HG03280 (cell line): ENCODE results near the gene NTRK3.

Experiments
- ATAC-seq: cut with Tn5 transposase; IDR thresholded peaks from one replicate; pipeline ENCODE4 v1.9.1; 2021; ENCODE audit warnings: mild to moderate bottlenecking, moderate library complexity; ENCODE audit not compliant: unreplicated experiment

NTRK3 gene

DNA sequence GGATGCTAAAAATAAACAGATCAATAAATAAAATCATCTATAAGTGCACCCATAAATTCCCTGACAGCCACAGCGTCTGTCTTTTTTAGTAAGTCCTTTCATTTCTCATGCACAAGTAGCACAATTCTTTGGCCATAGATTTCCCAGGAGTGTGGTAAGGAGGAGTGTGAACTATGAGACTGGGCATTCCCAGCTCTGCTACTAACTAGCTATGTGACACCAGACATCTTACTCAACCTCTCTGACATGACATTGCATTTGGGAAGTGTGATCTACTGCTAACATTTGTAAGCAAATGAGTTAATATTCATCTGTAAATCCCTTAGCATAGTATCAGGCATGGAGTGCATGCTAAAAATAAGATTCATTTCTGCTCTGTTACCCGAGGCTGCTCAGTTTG lies 301.7 kb downstream of the NTRK3 start:
- no peak for ATAC-seq

DNA sequence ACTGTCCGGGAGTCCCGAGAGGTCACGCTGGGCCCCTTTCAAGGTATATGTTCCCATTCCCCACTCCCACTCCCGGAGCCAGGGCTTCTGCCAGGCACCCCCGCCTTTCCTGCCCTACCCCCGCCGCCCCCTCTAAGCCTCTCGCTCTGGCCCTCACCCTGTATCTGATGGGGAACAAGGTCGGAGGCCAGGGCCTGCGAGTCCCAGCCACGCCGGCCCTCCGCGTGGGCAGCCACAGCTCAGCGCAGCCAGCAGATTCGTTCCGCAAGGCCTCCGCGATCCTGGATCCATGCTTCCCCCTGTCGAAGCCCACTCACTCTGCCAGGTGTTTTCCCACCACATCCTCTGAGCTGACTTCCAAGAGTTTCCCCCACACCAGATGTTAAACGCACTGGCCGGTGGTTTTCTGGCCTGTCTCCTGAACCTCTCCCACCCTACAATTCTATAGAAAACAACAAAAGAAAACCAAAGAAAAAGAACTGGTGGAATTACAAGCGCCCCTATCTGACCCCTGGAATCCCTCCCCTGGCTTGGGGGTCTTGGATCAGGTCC lies 303.7 kb downstream of the NTRK3 start:
- no peak for ATAC-seq

DNA sequence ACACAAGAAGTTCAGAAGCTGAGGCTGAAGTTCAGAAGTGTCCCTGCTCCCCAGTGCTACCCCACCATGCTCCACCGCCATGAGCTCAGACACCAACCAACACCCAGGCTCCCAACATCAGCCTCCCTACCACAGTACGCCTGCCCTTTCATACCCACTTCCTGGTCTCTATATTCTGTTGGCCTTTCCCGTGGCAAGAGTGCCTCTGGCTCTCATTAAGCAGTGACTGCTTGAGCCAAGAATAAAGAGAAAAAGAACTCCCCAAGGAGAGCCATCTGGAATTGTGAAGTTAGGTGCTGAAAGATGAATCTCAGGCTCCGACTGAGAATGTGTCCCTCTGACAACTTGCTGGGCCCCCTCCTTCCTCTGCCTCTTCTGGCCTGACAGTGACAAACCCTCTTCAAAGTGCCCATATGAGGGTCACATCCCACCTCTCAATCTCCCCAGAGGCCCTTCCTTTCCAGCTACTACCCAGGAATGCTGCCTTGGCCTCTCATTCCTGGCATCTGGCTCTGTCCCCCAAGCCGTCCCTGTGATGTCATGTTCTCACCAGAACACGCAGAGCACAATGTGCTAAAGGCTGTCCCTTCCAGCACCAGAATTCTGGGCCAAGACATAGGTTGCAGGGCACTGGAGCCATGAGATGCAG lies 306.8 kb downstream of the NTRK3 start:
- ATAC-seq, result no peak

DNA sequence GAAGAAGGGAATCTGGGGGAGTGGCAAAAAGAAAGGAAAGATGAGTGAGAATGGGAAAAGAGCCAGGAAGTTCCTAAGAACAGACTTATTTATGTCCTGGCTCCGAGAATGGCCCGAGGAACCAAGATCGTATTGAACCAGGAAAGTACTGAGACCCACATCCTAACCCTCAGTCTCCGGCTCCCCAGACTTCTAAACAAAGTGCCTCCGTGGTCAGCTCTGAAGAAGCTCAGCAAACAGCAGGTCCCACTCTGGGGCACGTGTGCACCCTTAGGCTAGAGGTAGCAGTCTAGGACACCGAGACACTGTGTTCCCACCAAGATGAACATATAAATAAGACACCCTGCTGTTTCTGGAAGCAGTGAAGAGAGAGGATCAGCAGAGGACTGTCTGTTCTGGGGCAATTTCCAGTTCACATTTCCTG lies 307.4 kb downstream of the NTRK3 start:
- ATAC-seq, result no peak

DNA sequence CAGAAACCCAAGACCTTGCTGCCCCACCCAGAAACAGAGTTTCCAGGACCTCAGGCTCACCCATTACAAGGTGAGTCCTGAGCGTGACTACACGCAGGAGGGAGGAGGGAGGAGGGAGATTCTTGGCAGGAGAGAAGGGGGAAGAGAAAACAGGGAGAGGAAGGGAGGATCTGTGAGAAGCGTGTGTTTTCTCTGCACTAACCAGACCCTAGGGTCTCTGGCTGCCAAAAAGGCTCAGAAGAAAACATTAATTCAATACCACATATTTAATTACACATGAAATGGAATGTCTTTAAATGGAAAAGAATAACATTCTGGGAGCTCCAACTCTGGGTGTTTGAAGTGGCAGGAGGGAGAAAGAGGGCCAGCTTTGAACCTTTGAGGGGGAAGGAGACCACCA lies 309.0 kb downstream of the NTRK3 start:
- ATAC-seq, result no peak

DNA sequence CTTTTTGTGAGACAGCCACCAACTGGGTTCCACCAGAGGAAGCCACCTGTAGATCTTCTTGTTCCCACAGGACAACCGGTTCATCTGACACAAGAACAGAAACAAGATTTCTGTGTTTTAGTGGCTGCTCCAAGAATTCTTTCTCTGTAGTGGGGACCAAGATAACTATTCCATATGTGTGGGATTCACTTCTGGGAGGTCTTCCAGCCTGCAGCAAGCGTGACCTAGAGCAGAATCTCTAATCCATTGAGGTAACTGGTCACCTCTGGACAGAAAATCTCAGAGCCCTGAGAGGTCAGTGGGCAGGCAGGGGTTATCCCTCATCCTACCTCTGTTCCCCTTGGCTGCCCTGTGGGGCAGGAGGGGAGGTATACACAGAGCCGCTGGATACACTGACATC lies 311.3 kb downstream of the NTRK3 start:
- no peak for ATAC-seq

DNA sequence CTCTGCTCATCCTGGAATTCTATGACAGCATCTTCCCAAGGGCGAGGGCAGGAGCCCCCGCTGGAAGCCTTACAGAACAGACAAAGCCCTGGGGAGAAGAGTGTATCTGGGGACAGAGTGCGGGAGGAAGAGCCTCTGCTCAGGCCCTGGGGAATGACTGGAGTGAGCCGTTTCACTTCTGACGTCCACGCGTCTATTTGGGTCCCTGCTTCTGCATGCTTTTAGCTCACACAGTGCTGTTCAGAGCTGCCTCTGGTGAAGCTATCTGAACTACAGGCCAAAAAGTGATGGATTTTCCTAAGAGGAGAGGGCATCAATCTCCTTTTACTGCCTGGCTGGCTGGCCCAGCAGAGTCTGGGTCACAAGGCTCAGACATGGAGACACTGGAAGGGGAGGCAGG lies 311.8 kb downstream of the NTRK3 start:
- ATAC-seq, result no peak

DNA sequence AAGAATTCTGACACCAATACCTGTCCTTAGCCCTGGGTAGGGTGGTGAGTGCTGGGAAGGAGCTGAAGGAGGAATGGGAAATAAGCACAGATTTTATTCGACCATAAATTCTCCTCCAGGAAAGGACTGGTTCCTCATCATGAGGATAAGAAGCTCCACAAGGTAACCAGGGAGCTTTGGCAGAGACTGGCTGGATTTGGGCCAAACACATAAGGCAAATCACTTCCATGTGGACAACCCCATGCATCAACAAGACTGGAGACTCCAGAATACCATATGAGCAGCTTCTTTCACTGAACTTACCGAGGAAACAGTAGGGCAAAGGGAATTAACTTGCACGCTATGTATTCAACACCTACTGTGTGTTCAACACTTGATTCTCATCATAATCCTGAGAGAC lies 312.5 kb downstream of the NTRK3 start:
- ATAC-seq, result no peak

DNA sequence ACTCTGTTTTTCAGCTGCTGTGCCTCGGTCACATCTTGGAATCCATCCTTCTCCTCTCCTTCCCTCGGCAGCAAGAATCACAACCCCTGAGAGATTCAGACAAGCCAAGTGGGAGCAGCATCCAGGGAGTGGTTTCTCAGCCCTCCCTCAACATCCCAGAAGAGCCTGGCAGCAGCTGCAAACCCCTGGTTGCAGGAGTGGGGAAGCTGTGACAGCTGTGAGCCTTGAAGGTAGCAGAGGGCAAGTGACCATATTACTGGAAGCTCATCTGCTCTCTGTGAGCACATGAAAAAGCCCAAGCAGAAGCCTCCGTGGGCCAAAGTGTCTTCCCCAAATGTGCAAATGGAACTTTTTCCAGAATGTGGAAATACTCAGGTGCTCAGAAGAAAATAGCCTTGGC lies 312.9 kb downstream of the NTRK3 start:
- no peak for ATAC-seq

DNA sequence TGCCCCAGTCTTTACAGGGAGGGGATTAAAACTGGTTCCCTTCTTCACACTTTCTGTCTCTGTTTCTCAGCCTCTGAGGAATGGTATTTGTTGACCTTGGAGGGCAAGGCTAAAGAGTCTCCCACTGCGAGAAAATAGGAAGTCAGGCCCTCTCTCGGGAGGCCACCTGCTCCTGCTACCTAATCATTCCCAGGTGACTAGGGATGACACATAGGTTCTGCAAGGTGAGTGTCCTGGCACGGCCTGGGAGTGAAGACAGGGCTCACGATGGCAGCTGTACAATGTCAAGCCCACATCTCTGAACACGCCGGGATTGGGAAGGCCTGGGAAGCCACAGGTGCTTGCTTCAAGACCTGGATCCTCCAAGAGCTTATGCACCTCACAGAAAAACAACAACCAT lies 314.2 kb downstream of the NTRK3 start:
- ATAC-seq, result no peak

DNA sequence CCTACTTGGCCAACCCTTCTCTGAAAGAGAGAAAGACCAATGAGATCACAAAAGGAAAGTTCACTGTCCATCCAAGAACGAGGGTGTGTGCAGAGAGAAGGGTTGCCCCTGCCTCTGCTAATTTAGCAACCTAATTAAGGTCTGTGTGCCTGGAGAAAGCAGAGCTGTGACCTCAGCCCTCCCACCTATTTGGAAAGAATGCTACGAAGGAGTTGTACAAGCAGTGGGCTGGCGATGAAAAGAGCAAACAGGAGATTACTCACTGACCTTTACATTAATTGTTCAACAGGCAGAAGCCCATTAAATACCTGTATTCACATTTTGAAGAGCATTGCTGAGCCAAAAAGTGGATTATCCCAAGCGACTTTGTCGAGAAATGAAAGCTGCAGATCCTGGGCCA lies 314.9 kb downstream of the NTRK3 start:
- ATAC-seq, result no peak

DNA sequence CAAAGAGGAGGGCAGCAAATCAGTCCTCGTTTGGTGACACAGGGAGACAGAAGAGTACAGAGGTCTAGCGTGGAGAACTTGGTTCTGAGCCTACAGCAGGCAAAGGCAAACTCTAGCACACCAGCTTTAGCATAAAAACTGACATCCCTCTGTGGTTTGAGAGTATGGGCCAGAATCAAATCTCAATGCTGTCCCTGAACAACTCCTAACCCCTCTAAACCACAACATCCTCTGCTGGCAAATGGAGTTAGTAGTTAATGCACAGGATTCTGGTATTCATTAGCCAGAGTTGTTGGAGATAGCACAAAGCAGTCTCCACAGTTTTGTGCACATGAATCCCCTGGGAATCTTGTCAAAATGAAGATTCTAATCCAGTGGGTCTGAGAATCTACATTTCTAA lies 315.8 kb downstream of the NTRK3 start:
- ATAC-seq, result no peak

DNA sequence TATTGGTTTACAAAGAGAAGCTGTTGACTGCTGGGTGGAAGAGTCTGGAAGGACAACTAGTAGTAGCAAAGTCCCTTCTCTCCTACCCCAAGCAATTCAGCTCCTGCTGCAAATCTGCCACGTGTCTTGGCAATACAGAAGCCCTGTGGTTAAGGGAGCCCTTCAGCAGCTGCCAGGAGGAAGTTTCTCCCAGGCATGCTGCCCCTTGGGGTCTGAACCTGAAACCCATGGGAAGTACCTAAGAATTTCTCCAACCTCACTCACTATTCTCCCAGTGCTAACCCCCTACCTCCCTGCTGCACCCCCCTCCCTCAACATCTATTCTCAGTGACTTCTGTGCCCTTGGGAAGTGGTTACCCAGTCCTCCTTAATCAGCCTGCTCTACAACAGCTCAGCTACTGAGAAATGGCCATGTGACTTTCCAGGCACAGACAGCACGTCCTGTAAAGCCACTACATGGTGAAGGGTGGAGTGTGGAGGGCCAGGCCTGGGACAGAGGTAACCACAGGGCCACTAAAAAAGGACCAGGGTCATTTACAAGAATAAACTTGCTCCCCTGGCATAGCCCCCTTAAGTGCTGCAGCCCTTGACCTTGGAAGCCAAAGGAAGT lies 316.6 kb downstream of the NTRK3 start:
- ATAC-seq, result no peak

DNA sequence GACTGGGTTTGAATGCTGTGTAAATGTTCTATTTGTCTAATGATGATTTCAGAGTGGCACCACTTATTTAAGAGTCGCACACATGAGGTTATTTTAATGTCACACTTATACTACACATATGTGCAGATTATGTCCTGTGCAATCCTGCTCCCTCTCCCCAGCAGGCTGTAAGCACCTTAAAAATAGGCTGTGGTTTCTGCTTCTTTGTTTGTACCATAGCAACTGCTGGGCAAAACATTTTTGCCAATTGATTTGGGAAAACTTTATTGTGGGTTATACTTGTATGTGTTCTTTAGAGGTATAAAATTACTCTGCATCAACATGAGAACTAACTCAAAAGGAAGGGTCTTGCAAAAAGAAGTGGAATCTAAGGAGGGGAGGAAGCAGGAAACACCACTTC lies 318.5 kb downstream of the NTRK3 start:
- no peak for ATAC-seq

DNA sequence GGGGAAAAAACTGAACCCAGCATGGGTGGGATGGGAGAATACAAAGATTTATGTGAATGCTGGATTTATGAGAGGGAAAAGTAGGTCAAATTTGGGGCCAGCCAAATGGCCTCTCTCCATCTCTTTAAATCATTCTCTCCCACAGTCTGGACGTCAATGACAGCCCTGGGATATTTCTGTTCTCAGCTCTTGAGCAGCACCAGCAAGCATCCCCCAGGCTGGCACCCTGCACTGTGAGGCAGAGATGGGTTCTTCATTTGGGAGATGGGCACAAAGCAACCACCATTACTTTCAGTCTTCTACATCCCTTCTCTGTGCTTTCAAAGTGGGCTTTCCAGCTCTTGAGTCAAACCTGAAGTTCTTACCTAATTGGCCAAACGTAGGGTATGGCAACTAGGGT lies 321.0 kb downstream of the NTRK3 start:
- no peak for ATAC-seq

DNA sequence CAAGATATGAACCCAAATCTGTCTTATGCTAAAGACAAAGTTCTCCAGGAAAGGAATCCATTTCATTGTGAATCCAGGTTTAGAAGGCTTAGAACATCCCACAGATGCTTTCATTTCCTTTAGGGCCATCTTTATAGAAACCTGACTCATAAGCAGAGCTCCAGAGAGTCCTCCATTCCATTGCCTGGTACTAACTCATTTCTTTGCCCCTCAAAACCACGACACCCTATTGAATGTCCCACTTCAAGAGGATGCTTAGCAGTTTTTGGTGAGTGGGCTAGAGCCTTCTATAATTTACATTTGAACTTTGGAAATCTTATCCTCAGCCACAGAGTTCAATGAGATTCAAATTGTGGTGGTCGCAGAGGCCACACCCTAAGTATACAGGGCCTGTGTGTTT lies 325.0 kb downstream of the NTRK3 start:
- ATAC-seq, result no peak

DNA sequence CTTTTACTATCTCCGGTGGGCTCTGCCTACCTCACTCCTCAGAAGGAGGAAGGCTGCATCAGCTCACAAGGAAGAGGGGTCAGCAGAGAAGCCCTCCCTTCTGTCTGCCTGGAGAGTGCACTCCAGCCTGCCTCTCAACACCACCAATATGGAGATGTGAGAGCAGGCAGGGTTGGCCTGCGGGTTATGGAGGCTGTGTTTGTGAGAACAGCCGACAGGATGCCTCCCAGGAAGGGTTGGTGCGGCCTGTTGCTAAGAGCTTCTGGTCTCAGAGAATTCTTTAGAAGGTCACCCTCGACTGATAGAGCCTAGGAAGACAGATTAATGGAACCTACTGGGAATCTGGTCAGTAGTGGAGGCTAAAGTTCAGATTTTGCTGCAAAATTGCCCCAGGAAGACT lies 326.1 kb downstream of the NTRK3 start:
- ATAC-seq, result no peak

DNA sequence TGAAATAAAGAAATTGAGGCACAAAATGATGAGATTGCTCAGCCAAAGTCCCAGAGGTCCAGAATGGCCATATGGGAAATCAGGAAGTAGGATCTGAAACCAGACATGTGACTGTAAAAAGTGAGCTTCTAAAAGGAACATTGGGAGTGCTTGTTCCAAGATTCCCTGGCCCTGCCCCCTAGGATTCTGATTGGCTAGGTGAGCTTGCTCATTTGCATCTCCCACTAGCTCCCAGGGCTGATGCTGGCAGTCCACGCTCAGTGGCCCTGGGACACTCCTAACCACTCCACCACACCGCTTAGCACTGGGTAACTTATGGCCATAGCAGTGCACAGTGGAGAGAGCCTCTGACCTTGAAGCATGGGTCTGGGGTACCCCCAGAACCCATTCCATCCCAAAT lies 326.7 kb downstream of the NTRK3 start:
- ATAC-seq, result no peak

DNA sequence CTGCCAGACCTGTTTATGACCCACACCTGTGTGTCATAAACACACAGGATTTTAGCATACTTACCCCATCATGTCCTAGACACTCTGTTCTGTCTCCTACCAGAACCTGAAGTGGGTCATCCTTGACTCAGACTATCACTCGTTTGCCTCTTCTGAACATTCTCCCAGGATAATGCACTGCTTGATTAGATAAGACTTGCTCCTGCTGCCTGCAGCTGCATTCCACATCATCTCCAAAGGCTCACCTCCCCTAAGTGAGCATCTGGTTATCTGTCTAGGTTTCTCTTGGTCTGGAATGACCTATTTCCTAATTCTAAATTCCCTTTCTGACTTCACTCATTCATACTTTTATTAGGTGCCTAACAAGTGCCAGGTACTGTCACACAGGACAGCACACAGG lies 332.1 kb downstream of the NTRK3 start:
- ATAC-seq, result no peak

DNA sequence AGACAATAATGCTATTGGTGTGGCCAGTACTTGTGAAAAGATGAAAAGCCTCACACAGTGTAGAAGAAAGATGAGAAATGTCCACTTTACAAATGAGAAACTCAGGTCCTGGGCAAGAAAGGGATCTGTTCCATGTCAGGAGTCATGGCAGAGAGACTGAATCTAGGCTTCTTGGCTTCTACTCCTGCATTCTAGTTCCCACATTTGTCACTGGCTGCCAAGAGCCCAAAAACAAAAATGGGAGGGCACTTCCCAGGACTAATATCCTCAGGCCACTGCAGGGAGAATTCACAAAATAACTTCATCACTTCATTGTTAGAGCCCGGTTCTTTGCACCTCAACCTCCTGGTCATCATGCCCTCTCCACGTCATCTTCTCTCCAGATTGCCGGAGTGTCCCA lies 337.5 kb downstream of the NTRK3 start:
- ATAC-seq, result no peak

DNA sequence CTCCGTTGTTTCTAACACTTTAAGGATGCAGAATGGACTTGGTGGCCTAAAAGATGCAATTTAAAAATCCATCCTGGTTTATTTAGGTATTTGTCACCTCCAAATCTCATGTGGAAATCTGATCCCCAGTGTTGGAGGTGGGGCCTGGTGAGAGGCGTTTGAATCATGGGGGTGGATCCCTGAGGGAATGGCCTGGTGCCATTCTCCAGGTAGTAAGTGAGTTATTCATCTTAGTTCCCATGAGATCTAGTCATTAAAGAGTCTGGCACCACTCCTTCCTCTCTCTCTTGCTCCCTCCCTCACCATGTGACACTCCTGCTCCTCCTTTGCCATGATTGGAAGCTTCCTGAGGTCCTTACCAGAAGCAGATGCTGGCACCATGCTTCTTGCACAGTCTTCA lies 339.1 kb downstream of the NTRK3 start:
- ATAC-seq, result no peak

DNA sequence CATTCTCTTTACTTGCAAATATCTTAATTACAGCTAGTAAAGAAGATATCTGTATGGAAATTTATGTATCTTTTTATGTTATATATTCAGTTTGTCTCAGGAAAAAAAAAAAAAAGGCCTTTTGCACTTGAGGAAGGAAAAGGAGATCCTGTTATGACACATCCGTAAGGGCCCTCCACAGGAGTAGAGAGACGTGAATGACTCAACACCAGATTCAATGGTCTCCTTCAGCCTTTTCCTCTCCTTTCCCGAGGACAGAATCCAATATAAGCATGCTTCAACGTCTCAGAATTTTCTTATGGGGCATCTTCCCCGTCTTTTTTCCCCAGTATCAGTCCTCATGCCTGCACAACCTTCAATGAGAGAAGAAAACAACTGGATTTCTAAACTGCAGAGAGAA lies 340.3 kb downstream of the NTRK3 start:
- no peak for ATAC-seq

DNA sequence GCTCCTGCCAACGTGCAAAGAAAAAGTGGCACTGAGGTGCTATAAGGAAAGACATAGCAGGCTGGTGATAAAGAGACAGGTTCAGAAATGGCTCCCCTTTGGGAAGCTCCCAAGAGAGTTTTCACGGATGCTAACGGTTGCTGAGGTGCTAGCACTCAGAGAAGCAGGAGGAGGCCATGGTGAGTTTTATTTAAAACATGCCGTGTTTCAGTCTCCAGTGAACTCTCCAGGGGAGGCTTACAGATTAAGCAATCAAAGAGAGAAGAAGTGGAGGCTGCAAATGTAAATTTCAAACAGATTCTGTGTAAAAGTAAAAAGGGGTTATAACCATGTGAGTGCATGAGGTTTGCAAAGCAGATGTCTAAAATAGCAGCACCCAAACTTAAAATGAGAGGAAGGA lies 346.2 kb downstream of the NTRK3 start:
- no peak for ATAC-seq
